Keratinocyte (primary cell): Measurements from ENCODE around the gene R3HDM2. TPM values are rescaled to one million over a fixed set of nuclear protein-coding genes. Genes with fewer than 3 reads are reported as not detected.

Experiments
- DNase-seq: peaks from one replicate; pipeline ENCODE4 v3.0.0-alpha.2; 2011; ENCODE audit warnings: low read depth, missing footprints, low spot score
- FAIRE-seq: peaks from 2 replicates; lab custom pipeline; 2011; peaks lifted over from hg19 to GRCh38; lab: Jason Lieb, UNC
- H2AFZ ChIP-seq: 2 replicates; pipeline ENCODE4 v1.6.0; 2012; ENCODE audit warnings: low read length, control low read depth, inconsistent platforms; ENCODE audit not compliant: control insufficient read depth
- H3K27ac ChIP-seq: 2 replicates; pipeline ENCODE4 v1.5.1; 2011; ENCODE audit warnings: low read length; ENCODE audit not compliant: control insufficient read depth, insufficient read depth
- H3K27me3 ChIP-seq: 3 replicates; pipeline ENCODE4 v1.6.0; 2011; ENCODE audit warnings: low read length; ENCODE audit not compliant: control insufficient read depth, insufficient read depth; ENCODE audit errors: extremely low read depth
- H3K36me3 ChIP-seq, 2 experiments: 2 replicates in 1 of 2; 3 replicates in 1 of 2; pipeline ENCODE4 v1.5.1; 2011; ENCODE audit warnings: low read length in 2 of 2, mild to moderate bottlenecking in 1 of 2; ENCODE audit not compliant: control insufficient read depth in 2 of 2, insufficient read depth in 2 of 2; ENCODE audit errors: extremely low read depth in 1 of 2
- H3K4me1 ChIP-seq: 3 replicates; pipeline ENCODE4 v1.5.1; 2011; ENCODE audit warnings: low read length; ENCODE audit not compliant: control insufficient read depth, insufficient read depth; ENCODE audit errors: extremely low read depth
- H3K4me2 ChIP-seq: 3 replicates; pipeline ENCODE4 v1.6.0; 2011; ENCODE audit warnings: low read depth, low read length; ENCODE audit not compliant: control insufficient read depth, insufficient read depth; ENCODE audit errors: extremely low read depth
- H3K4me3 ChIP-seq, 3 experiments: fragments of 200-600 bp in 1 of 3; sonication (generic) in 1 of 3; 2 replicates in 2 of 3; 3 replicates in 1 of 3; pipeline ENCODE4 v1.5.1; 2011 to 2016; ENCODE audit warnings: low read length in 3 of 3, mild to moderate bottlenecking in 3 of 3, control low read depth in 2 of 3, inconsistent platforms in 1 of 3, low read depth in 1 of 3, mixed read lengths in 1 of 3, mixed run types in 1 of 3, moderate library complexity in 1 of 3; ENCODE audit not compliant: control insufficient read depth in 2 of 3, insufficient read depth in 2 of 3; ENCODE audit errors: extremely low read depth in 1 of 3
- H3K79me2 ChIP-seq: 2 replicates; pipeline ENCODE4 v1.6.0; 2012; ENCODE audit warnings: low read length; ENCODE audit not compliant: control insufficient read depth, insufficient read depth
- H3K9ac ChIP-seq: 3 replicates; pipeline ENCODE4 v1.6.0; 2011; ENCODE audit warnings: low read length; ENCODE audit not compliant: control insufficient read depth, insufficient read depth; ENCODE audit errors: extremely low read depth
- H3K9me1 ChIP-seq: 3 replicates; pipeline ENCODE4 v1.6.0; 2011; ENCODE audit warnings: low read length; ENCODE audit not compliant: control insufficient read depth, insufficient read depth; ENCODE audit errors: extremely low read depth
- H3K9me3 ChIP-seq: 2 replicates; pipeline ENCODE4 v1.5.1; 2012; ENCODE audit warnings: low read depth, low read length; ENCODE audit not compliant: control insufficient read depth
- H4K20me1 ChIP-seq: 3 replicates; pipeline ENCODE4 v1.6.0; 2011; ENCODE audit warnings: low read length; ENCODE audit not compliant: control insufficient read depth, insufficient read depth; ENCODE audit errors: extremely low read depth
- EZH2 ChIP-seq: IDR thresholded peaks from one replicate; pipeline ENCODE4 v1.6.1; 2012; ENCODE audit warnings: inconsistent platforms, mild to moderate bottlenecking, low read length, moderate library complexity
- dilution Hi-C: fragments of 300-500 bp; cut with MboI; formaldehyde crosslinking; loops from one replicate; pipeline ENCODE4 v1.7.0; 2020; ENCODE audit warnings: low sequenced_read_pairs; ENCODE audit not compliant: extremely low pct_ligation_motif_present
- polyA plus RNA-seq, 5 experiments: library from polyadenylated mRNA; depleted of rRNA in 3 of 5; stranded (reverse) in 3 of 5; stranded (forward) in 1 of 5; unstranded in 1 of 5; fragments of >200 nt; gene quantifications; 1 replicate in 1 of 5; 2 replicates in 3 of 5; 3 replicates in 1 of 5; pipeline versions ENCODE4 v1.2.1 to v1.2.3, GENCODE V29; 2011 to 2012; ENCODE audit warnings: missing spikeins in 2 of 5, low read depth in 1 of 5, low replicate concordance in 1 of 5
- TF ChIP-seq, protein P1 (sequence below), 3 experiments: IDR thresholded peaks in 1 of 3; conservative IDR thresholded peaks in 1 of 3; optimal IDR thresholded peaks in 1 of 3; 2 replicates in 2 of 3; 3 replicates in 1 of 3; pipeline versions ENCODE3 to v1.5.1; 2011; ENCODE audit warnings: low read length in 3 of 3, mild to moderate bottlenecking in 3 of 3, moderate library complexity in 2 of 3, control low read depth in 1 of 3, inconsistent platforms in 1 of 3; ENCODE audit not compliant: insufficient read depth in 2 of 3; ENCODE audit errors: extremely low read depth in 1 of 3

The R3HDM2 gene
- polyA plus RNA-seq, 1 donor (not counting 4 experiments of a cell fraction or from before 2014, with no cell fraction given): 11.1 TPM

DNA sequence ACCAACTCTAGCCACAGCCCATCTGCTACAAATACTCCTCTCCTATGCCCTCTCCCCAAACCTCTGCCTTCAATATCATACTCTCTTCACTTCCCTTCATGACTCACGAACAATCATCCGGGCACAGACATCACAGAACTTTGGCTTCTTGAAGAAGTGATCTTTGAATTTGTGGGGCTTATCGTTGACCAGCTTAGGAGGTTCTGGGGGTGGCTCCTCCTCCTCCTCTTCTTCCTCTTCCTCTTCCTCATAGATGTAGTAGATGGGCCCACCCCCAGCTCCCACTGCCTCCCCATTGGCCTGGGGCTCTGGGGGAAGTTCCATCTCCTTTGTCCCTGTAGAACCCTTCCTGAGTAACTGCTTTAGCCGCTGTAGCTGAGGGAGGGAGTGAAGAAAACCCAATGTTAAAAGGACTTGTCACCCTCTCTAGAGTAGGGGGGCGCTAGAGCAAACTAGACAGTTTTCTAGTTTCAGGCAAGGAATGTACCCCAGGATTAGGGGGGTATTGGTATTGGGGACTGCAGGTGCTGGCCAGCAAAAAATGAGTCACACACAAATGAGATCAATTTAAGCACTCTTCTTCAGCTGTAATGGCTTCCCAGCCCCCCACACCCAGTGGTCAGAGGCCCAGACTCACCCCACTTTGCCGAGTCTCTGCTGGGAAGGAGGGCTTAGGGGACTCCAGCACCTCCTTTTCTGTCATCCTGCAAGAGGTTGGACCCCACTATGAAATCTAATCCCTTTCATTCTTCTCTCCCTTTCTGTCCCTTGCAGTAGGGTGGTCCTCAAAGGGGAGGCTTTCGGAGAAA, 181.7 kb downstream of the R3HDM2 start:
- Histone ChIP-seq H2AFZ (no peak overlapping the region), H3K4me3 (no peak overlapping the region), H3K27me3 (peaks cover 5% of the 10 kb centered on the region), H3K79me2 (no peaks in the 10 kb centered on the region), H4K20me1 (no peaks in the 10 kb centered on the region), H3K9me3 (no peaks in the 10 kb centered on the region), H3K4me2 (no peak overlapping the region), H3K9me1 (no peaks in the 10 kb centered on the region), H3K9ac (no peak overlapping the region), H3K4me1 (no peaks in the 10 kb centered on the region), H3K27ac (no peak overlapping the region), H3K36me3 (peaks cover 0 to 5% of the 10 kb centered on the region in 2 experiments)
- FAIRE-seq (no peak), DNase-seq (no peak)
- no peak for TF ChIP-seq EZH2
- TF ChIP-seq, protein P1, sequence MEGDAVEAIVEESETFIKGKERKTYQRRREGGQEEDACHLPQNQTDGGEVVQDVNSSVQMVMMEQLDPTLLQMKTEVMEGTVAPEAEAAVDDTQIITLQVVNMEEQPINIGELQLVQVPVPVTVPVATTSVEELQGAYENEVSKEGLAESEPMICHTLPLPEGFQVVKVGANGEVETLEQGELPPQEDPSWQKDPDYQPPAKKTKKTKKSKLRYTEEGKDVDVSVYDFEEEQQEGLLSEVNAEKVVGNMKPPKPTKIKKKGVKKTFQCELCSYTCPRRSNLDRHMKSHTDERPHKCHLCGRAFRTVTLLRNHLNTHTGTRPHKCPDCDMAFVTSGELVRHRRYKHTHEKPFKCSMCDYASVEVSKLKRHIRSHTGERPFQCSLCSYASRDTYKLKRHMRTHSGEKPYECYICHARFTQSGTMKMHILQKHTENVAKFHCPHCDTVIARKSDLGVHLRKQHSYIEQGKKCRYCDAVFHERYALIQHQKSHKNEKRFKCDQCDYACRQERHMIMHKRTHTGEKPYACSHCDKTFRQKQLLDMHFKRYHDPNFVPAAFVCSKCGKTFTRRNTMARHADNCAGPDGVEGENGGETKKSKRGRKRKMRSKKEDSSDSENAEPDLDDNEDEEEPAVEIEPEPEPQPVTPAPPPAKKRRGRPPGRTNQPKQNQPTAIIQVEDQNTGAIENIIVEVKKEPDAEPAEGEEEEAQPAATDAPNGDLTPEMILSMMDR (optimal IDR thresholded peaks at IDR 0.05 in 1 of 3, IDR thresholded peaks at IDR 0.05 in 1 of 3, conservative IDR thresholded peaks at IDR 0.05 in 1 of 3; ENCODE audit: extremely low read depth in 1 of 3, insufficient read depth in 2 of 3, low read length in 3 of 3): no peak
- dilution Hi-C loops: no loop called here

DNA sequence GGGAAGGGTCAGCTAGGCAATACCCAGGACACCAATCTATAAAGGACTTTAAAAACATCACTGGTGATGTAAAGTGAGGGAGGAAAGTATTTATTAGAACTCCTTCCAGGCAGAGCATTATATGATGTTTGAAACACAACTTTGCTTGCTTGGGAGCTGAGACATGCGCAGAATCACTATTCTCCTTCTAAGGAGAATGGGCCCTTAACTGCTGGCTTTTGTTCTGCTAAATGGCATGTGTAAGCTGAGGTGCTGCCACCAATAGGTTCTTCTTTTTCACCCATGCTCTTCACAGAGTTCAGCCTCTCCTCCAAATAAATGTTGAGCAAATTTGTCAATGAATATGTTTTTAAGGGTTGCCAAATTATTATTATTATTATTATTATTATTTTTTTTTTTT, 183.8 kb downstream of the R3HDM2 start:
- peaks cover 0 to 3% of the 10 kb centered on the region in 2 experiments for H3K36me3 ChIP-seq
- no peak overlapping the region for H2AFZ ChIP-seq
- TF ChIP-seq, protein P1 (optimal IDR thresholded peaks at IDR 0.05 in 1 of 3, IDR thresholded peaks at IDR 0.05 in 1 of 3, conservative IDR thresholded peaks at IDR 0.05 in 1 of 3; ENCODE audit: extremely low read depth in 1 of 3, insufficient read depth in 2 of 3, low read length in 3 of 3): no peak
- no peak for TF ChIP-seq EZH2
- dilution Hi-C loops: no loop called here
- no peak overlapping the region for H3K4me3 ChIP-seq
- H3K9me1 ChIP-seq: no peaks in the 10 kb centered on the region
- H3K27me3 ChIP-seq: peaks cover 24% of the 10 kb centered on the region
- no peak for DNase-seq
- H3K4me2 ChIP-seq: no peak overlapping the region
- no peak for FAIRE-seq
- H4K20me1 ChIP-seq: no peaks in the 10 kb centered on the region
- no peak overlapping the region for H3K9ac ChIP-seq
- H3K27ac ChIP-seq: no peak overlapping the region
- peaks cover 12% of the 10 kb centered on the region for H3K4me1 ChIP-seq
- H3K9me3 ChIP-seq: no peaks in the 10 kb centered on the region
- H3K79me2 ChIP-seq: no peaks in the 10 kb centered on the region
